PC-3 (cell line): ENCODE data around the gene C16orf95. TPM values are rescaled to one million over a fixed set of nuclear protein-coding genes. Genes with fewer than 3 reads are reported as not detected.

Experiments
- ATAC-seq: fragments of 200-7000 bp; cut with Tn5 transposase; 2 replicates; pipeline ENCODE4 v1.9.1; 2020; ENCODE audit warnings: mild to moderate bottlenecking, moderate library complexity
- BruUV-seq: library from RNA; stranded (reverse); fragments of 400-500 nt; replicated peaks from 2 replicates; lab custom pipeline; 2021; lab: Mats Ljungman, UMichigan
- CTCF ChIA-PET: fragments of 300-600 bp; sonication (Branson Sonifier 250); formaldehyde crosslinking; loops from one replicate; lab custom pipeline; 2022; ENCODE audit warnings: antibody characterized with exemption; lab: Charles Lee
- POLR2A ChIA-PET: fragments of 300-600 bp; sonication (Branson Sonifier 250); formaldehyde crosslinking; loops from one replicate; lab custom pipeline; 2022; ENCODE audit warnings: antibody characterized with exemption; ENCODE audit not compliant: unreplicated experiment; lab: Charles Lee
- DNase-seq: peaks from one replicate; pipeline ENCODE4 v3.0.0-alpha.2; 2015
- H2AFZ ChIP-seq: fragments of 300-600 bp; sonication (generic); 2 replicates; pipeline ENCODE4 v1.6.0; 2016; ENCODE audit warnings: antibody characterized with exemption, low read length
- H3F3A ChIP-seq: fragments of 300-600 bp; sonication (generic); one replicate; pipeline ENCODE4 v1.6.0; 2017; ENCODE audit warnings: antibody characterized with exemption, low read length, control low read depth, mild to moderate bottlenecking; ENCODE audit not compliant: unreplicated experiment
- H3K27ac ChIP-seq: fragments of 300-600 bp; sonication (generic); 2 replicates; pipeline ENCODE4 v1.5.1; 2016; ENCODE audit warnings: mild to moderate bottlenecking, low read length
- H3K27me3 ChIP-seq: fragments of 300-600 bp; sonication (generic); 2 replicates; pipeline ENCODE4 v1.6.1; 2016; ENCODE audit warnings: low read length, mixed read lengths
- H3K36me3 ChIP-seq: fragments of 300-600 bp; sonication (generic); 2 replicates; pipeline ENCODE4 v1.6.1; 2016; ENCODE audit warnings: low read depth, mixed run types, low read length, mixed read lengths
- H3K4me1 ChIP-seq: fragments of 300-600 bp; sonication (generic); 2 replicates; pipeline ENCODE4 v1.5.1; 2016; ENCODE audit warnings: low read length; ENCODE audit not compliant: insufficient read depth
- H3K4me2 ChIP-seq: fragments of 300-600 bp; sonication (generic); 2 replicates; pipeline ENCODE4 v1.6.0; 2016; ENCODE audit warnings: low read length
- H3K4me3 ChIP-seq: fragments of 300-600 bp; sonication (generic); 2 replicates; pipeline ENCODE4 v1.5.1; 2016; ENCODE audit warnings: mild to moderate bottlenecking, low read length, mixed read lengths
- H3K79me2 ChIP-seq: fragments of 300-600 bp; sonication (generic); 2 replicates; pipeline ENCODE4 v1.6.1; 2017; ENCODE audit warnings: low read length, mixed read lengths
- H3K9ac ChIP-seq: fragments of 300-600 bp; sonication (generic); 2 replicates; pipeline ENCODE4 v1.6.0; 2016; ENCODE audit warnings: mild to moderate bottlenecking, low read length
- H3K9me2 ChIP-seq: fragments of 300-600 bp; sonication (generic); replicated peaks from 2 replicates; pipeline ENCODE4 v1.6.1; 2016; ENCODE audit warnings: mixed run types, low read length, mixed read lengths
- H3K9me3 ChIP-seq: fragments of 300-600 bp; sonication (generic); 2 replicates; pipeline ENCODE4 v1.6.1; 2016; ENCODE audit warnings: low read length, mixed read lengths
- H4K20me1 ChIP-seq: fragments of 300-600 bp; sonication (generic); 2 replicates; pipeline ENCODE4 v1.6.1; 2016; ENCODE audit warnings: low read length, mixed read lengths
- CTCF ChIP-seq: fragments of 300-600 bp; sonication (generic); conservative IDR thresholded peaks from 2 replicates; pipeline ENCODE4 v1.5.1; 2017; ENCODE audit warnings: antibody characterized with exemption, low read depth, mild to moderate bottlenecking, low read length
- EZH2 ChIP-seq: fragments of 300-600 bp; sonication (generic); IDR thresholded peaks from one replicate; pipeline ENCODE4 v1.6.1; 2017; ENCODE audit warnings: antibody characterized with exemption, mild to moderate bottlenecking, low read length; ENCODE audit not compliant: unreplicated experiment
- EZH2phosphoT487 ChIP-seq: fragments of 300-600 bp; sonication (generic); IDR thresholded peaks from 2 replicates; pipeline ENCODE4 v1.6.1; 2018; ENCODE audit warnings: mild to moderate bottlenecking, antibody characterized with exemption, low read length, borderline replicate concordance
- intact Hi-C: fragments of 100-400 bp; cut with micrococcal nuclease; formaldehyde crosslinking; loops from 2 replicates; pipeline ENCODE4 v1.9.0; 2023
- total RNA-seq: library from RNA; depleted of rRNA; stranded (reverse); fragments of >200 nt; gene quantifications from 2 replicates; pipeline ENCODE4 v1.2.3, GENCODE V29; 2014

Gene C16orf95
- total RNA-seq, 1 experiment from 2014 or later: 2.4 TPM

- BruUV-seq: no TSS peak
- POLR2A ChIA-PET: no interaction called here
These were observed 40.3 kb downstream of the C16orf95 start for GRCh38 chr16:87276924-87277323.

DNA sequence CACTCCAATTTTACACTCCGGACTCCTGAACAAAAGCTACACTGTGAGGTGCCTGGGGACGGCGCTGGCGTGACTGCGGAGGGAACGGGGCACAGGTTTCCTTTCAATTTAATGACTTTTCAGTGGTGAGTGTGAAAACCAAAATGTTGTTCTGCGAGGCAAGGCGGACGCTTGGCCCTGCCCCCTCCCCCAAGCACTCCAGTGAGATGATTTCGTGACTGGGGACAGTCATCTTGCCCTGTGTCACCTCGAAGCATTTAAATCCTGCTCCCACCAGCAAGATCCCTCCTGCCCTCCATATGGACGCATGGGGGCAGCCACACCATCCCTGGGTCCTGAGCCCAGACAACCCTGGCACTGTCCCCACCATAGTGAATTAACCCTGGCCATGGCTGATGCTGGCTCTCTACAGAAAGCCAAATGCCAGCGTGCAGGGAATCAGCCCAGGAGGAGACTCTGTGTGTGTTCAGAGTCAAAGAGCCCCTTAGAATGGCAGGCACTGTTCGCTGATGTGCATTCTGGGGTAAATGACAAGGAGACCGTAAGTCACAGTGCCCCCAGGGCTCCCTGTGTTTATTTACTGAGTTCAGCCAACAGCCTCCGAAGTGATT lies 41.0 kb downstream of the C16orf95 start:
- Histone ChIP-seq H3K27ac (no peak overlapping the region), H3K9me2 (no peaks in the 10 kb centered on the region), H3K9me3 (no peaks in the 10 kb centered on the region), H3K79me2 (no peaks in the 10 kb centered on the region), H3K4me3 (no peak overlapping the region), H3K9ac (no peak overlapping the region), H3K4me1 (no peaks in the 10 kb centered on the region), H4K20me1 (no peaks in the 10 kb centered on the region), H3K4me2 (no peak overlapping the region), H3F3A (no peaks in the 10 kb centered on the region), H3K36me3 (no peaks in the 10 kb centered on the region), H2AFZ (no peak overlapping the region), H3K27me3 (no peaks in the 10 kb centered on the region)
- TF ChIP-seq EZH2phosphoT487 (no peak), CTCF (no peak), EZH2 (no peak)
- ChIA-PET POLR2A (no interaction called here), CTCF (interaction anchor here (0.6 kb wide), 1 partner anchor 73 kb away, joined by 4 read pairs; no protein-coding TSS in a partner anchor)
- no peak for DNase-seq
- intact Hi-C loops: no loop called here
- no TSS peak for BruUV-seq
- ATAC-seq: no peak

More at GRCh38 chr16:87276924-87277323, 40.3 kb downstream of the C16orf95 start:
- Histone ChIP-seq H3K9ac (no peak overlapping the region), H3K4me1 (no peaks in the 10 kb centered on the region), H3K27ac (no peak overlapping the region), H3K4me2 (no peak overlapping the region), H3K9me3 (no peaks in the 10 kb centered on the region), H3K36me3 (no peaks in the 10 kb centered on the region), H3K9me2 (no peaks in the 10 kb centered on the region), H3K27me3 (no peaks in the 10 kb centered on the region), H3K4me3 (no peak overlapping the region), H2AFZ (no peak overlapping the region), H3F3A (no peaks in the 10 kb centered on the region), H3K79me2 (no peaks in the 10 kb centered on the region), H4K20me1 (no peaks in the 10 kb centered on the region)
- ATAC-seq: no peak
- DNase-seq: no peak
- intact Hi-C loops: no loop called here
- CTCF ChIA-PET: interaction anchor here (0.6 kb wide), 1 partner anchor 74 kb away, joined by 4 read pairs; no protein-coding TSS in a partner anchor
- TF ChIP-seq CTCF (no peak), EZH2 (no peak), EZH2phosphoT487 (no peak)

DNA sequence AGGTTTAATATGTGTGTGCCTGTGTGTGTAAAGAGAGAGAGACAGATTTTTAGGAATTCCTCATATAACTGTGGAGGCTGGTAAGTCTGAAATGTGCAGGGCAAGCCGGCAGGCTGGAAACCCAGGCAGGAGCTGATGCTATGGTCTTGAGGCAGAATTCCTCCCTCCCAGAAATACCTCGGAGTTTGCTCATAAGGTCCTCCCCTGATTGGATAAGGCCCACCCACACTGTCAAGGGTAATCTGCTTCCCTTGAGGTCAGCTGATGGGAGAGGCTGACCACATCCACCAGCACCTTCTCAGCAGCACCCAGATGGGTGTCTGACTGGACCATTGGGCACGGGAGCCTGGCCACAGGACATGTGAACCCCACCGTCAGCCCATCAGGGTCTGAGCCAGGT lies 42.4 kb downstream of the C16orf95 start:
- no peaks in the 10 kb centered on the region for H3K36me3 ChIP-seq

More for the DNA sequence above, 42.4 kb downstream of the C16orf95 start:
- BruUV-seq: no TSS peak
- DNase-seq (no peak), ATAC-seq (no peak)
- H3K4me3 ChIP-seq: no peak overlapping the region
- H3K4me2 ChIP-seq: no peak overlapping the region
- no peaks in the 10 kb centered on the region for H4K20me1 ChIP-seq
- H3K4me1 ChIP-seq: no peaks in the 10 kb centered on the region
- H3K27ac ChIP-seq: no peak overlapping the region
- H3K27me3 ChIP-seq: no peaks in the 10 kb centered on the region
- no peaks in the 10 kb centered on the region for H3K9me2 ChIP-seq
- TF ChIP-seq CTCF (no peak), EZH2 (no peak), EZH2phosphoT487 (no peak)
- H3K9me3 ChIP-seq: no peaks in the 10 kb centered on the region
- no peak overlapping the region for H3K9ac ChIP-seq
- H2AFZ ChIP-seq: no peak overlapping the region
- ChIA-PET POLR2A (no interaction called here), CTCF (no interaction called here)
- no peaks in the 10 kb centered on the region for H3F3A ChIP-seq
- intact Hi-C loops: no loop called here
- no peaks in the 10 kb centered on the region for H3K79me2 ChIP-seq
